Keratinocyte (primary cell): ENCODE data around the gene TNIP2. TPM values are rescaled to one million over a fixed set of nuclear protein-coding genes. Genes with fewer than 3 reads are reported as not detected.

Source experiments
- DNase-seq: peaks from one replicate; pipeline ENCODE4 v3.0.0-alpha.2; 2011; ENCODE audit warnings: low read depth, missing footprints, low spot score
- FAIRE-seq: peaks from 2 replicates; lab custom pipeline; 2011; peaks lifted over from hg19 to GRCh38; lab: Jason Lieb, UNC
- H2AFZ ChIP-seq: 2 replicates; pipeline ENCODE4 v1.6.0; 2012; ENCODE audit warnings: low read length, control low read depth, inconsistent platforms; ENCODE audit not compliant: control insufficient read depth
- H3K27ac ChIP-seq: 2 replicates; pipeline ENCODE4 v1.5.1; 2011; ENCODE audit warnings: low read length; ENCODE audit not compliant: control insufficient read depth, insufficient read depth
- H3K27me3 ChIP-seq: 3 replicates; pipeline ENCODE4 v1.6.0; 2011; ENCODE audit warnings: low read length; ENCODE audit not compliant: control insufficient read depth, insufficient read depth; ENCODE audit errors: extremely low read depth
- H3K36me3 ChIP-seq, 2 experiments: 2 replicates in 1 of 2; 3 replicates in 1 of 2; pipeline ENCODE4 v1.5.1; 2011; ENCODE audit warnings: low read length in 2 of 2, mild to moderate bottlenecking in 1 of 2; ENCODE audit not compliant: control insufficient read depth in 2 of 2, insufficient read depth in 2 of 2; ENCODE audit errors: extremely low read depth in 1 of 2
- H3K4me1 ChIP-seq: 3 replicates; pipeline ENCODE4 v1.5.1; 2011; ENCODE audit warnings: low read length; ENCODE audit not compliant: control insufficient read depth, insufficient read depth; ENCODE audit errors: extremely low read depth
- H3K4me2 ChIP-seq: 3 replicates; pipeline ENCODE4 v1.6.0; 2011; ENCODE audit warnings: low read depth, low read length; ENCODE audit not compliant: control insufficient read depth, insufficient read depth; ENCODE audit errors: extremely low read depth
- H3K4me3 ChIP-seq, 3 experiments: fragments of 200-600 bp in 1 of 3; sonication (generic) in 1 of 3; 2 replicates in 2 of 3; 3 replicates in 1 of 3; pipeline ENCODE4 v1.5.1; 2011 to 2016; ENCODE audit warnings: low read length in 3 of 3, mild to moderate bottlenecking in 3 of 3, control low read depth in 2 of 3, inconsistent platforms in 1 of 3, low read depth in 1 of 3, mixed read lengths in 1 of 3, mixed run types in 1 of 3, moderate library complexity in 1 of 3; ENCODE audit not compliant: control insufficient read depth in 2 of 3, insufficient read depth in 2 of 3; ENCODE audit errors: extremely low read depth in 1 of 3
- H3K79me2 ChIP-seq: 2 replicates; pipeline ENCODE4 v1.6.0; 2012; ENCODE audit warnings: low read length; ENCODE audit not compliant: control insufficient read depth, insufficient read depth
- H3K9ac ChIP-seq: 3 replicates; pipeline ENCODE4 v1.6.0; 2011; ENCODE audit warnings: low read length; ENCODE audit not compliant: control insufficient read depth, insufficient read depth; ENCODE audit errors: extremely low read depth
- H3K9me1 ChIP-seq: 3 replicates; pipeline ENCODE4 v1.6.0; 2011; ENCODE audit warnings: low read length; ENCODE audit not compliant: control insufficient read depth, insufficient read depth; ENCODE audit errors: extremely low read depth
- H3K9me3 ChIP-seq: 2 replicates; pipeline ENCODE4 v1.5.1; 2012; ENCODE audit warnings: low read depth, low read length; ENCODE audit not compliant: control insufficient read depth
- H4K20me1 ChIP-seq: 3 replicates; pipeline ENCODE4 v1.6.0; 2011; ENCODE audit warnings: low read length; ENCODE audit not compliant: control insufficient read depth, insufficient read depth; ENCODE audit errors: extremely low read depth
- CTCF ChIP-seq, 3 experiments: IDR thresholded peaks in 1 of 3; conservative IDR thresholded peaks in 1 of 3; optimal IDR thresholded peaks in 1 of 3; 2 replicates in 2 of 3; 3 replicates in 1 of 3; pipeline versions ENCODE3 to v1.5.1; 2011; ENCODE audit warnings: low read length in 3 of 3, mild to moderate bottlenecking in 3 of 3, moderate library complexity in 2 of 3, control low read depth in 1 of 3, inconsistent platforms in 1 of 3; ENCODE audit not compliant: insufficient read depth in 2 of 3; ENCODE audit errors: extremely low read depth in 1 of 3
- EZH2 ChIP-seq: IDR thresholded peaks from one replicate; pipeline ENCODE4 v1.6.1; 2012; ENCODE audit warnings: inconsistent platforms, mild to moderate bottlenecking, low read length, moderate library complexity
- dilution Hi-C: fragments of 300-500 bp; cut with MboI; formaldehyde crosslinking; loops from one replicate; pipeline ENCODE4 v1.7.0; 2020; ENCODE audit warnings: low sequenced_read_pairs; ENCODE audit not compliant: extremely low pct_ligation_motif_present
- polyA plus RNA-seq, 5 experiments: library from polyadenylated mRNA; depleted of rRNA in 3 of 5; stranded (reverse) in 3 of 5; stranded (forward) in 1 of 5; unstranded in 1 of 5; fragments of >200 nt; gene quantifications; 1 replicate in 1 of 5; 2 replicates in 3 of 5; 3 replicates in 1 of 5; pipeline versions ENCODE4 v1.2.1 to v1.2.3, GENCODE V29; 2011 to 2012; ENCODE audit warnings: missing spikeins in 2 of 5, low read depth in 1 of 5, low replicate concordance in 1 of 5

TNIP2 gene
- polyA plus RNA-seq, 1 donor (not counting 4 experiments of a cell fraction or from before 2014, with no cell fraction given): 22.6 TPM

- TF ChIP-seq EZH2 (no peak), CTCF (optimal IDR thresholded peaks at IDR 0.05 in 1 of 3, IDR thresholded peaks at IDR 0.05 in 1 of 3, conservative IDR thresholded peaks at IDR 0.05 in 1 of 3; ENCODE audit: extremely low read depth in 1 of 3, insufficient read depth in 2 of 3, low read length in 3 of 3) (no peak)
- H3K36me3 ChIP-seq: peaks cover 57 to 58% of the 10 kb centered on the region in 2 experiments
Measured at GRCh38 chr4:2695346-2696060, 60.6 kb downstream of the TNIP2 start.

GRCh38 chr4:2694691-2695090 is 61.4 kb downstream of the TNIP2 start:
- DNase-seq (no peak), FAIRE-seq (no peak)
- Histone ChIP-seq H3K36me3 (peaks cover 54 to 56% of the 10 kb centered on the region in 2 experiments), H3K4me2 (no peak overlapping the region), H3K79me2 (no peaks in the 10 kb centered on the region), H3K4me1 (peaks cover 3% of the 10 kb centered on the region), H3K9me1 (no peaks in the 10 kb centered on the region), H2AFZ (no peak overlapping the region), H3K9ac (no peak overlapping the region), H3K9me3 (no peaks in the 10 kb centered on the region), H4K20me1 (no peaks in the 10 kb centered on the region), H3K4me3 (no peak overlapping the region), H3K27me3 (no peaks in the 10 kb centered on the region), H3K27ac (no peak overlapping the region)
- TF ChIP-seq EZH2 (no peak), CTCF (optimal IDR thresholded peaks at IDR 0.05 in 1 of 3, IDR thresholded peaks at IDR 0.05 in 1 of 3, conservative IDR thresholded peaks at IDR 0.05 in 1 of 3; ENCODE audit: extremely low read depth in 1 of 3, insufficient read depth in 2 of 3, low read length in 3 of 3) (no peak)
- dilution Hi-C loops: no loop called here

More at GRCh38 chr4:2695346-2696060, 60.6 kb downstream of the TNIP2 start:
- H3K27ac ChIP-seq: no peak overlapping the region
- no peaks in the 10 kb centered on the region for H3K79me2 ChIP-seq
- H4K20me1 ChIP-seq: no peaks in the 10 kb centered on the region
- dilution Hi-C loops: no loop called here
- H3K4me2 ChIP-seq: no peak overlapping the region
- no peak overlapping the region for H3K4me3 ChIP-seq
- H3K9me1 ChIP-seq: no peaks in the 10 kb centered on the region
- no peaks in the 10 kb centered on the region for H3K27me3 ChIP-seq
- peaks cover 3% of the 10 kb centered on the region for H3K4me1 ChIP-seq
- H3K9ac ChIP-seq: no peak overlapping the region
- no peak for FAIRE-seq
- H2AFZ ChIP-seq: no peak overlapping the region
- DNase-seq: no peak
- H3K9me3 ChIP-seq: no peaks in the 10 kb centered on the region
